IMR-90 (cell line): ENCODE results near the gene FGF2. TPM values are rescaled to one million over a fixed set of nuclear protein-coding genes. Genes with fewer than 3 reads are reported as not detected.

Experiments
- ATAC-seq: fragments of 200-7000 bp; cut with Tn5 transposase; 2 replicates; pipeline ENCODE4 v1.9.1; 2020; ENCODE audit warnings: low read depth, mild to moderate bottlenecking, moderate library complexity
- BruUV-seq: library from RNA; stranded (reverse); fragments of 400-500 nt; replicated peaks from 2 replicates; lab custom pipeline; 2021; lab: Mats Ljungman, UMichigan
- CTCF ChIA-PET: fragments of 300-600 bp; formaldehyde crosslinking; extraction: SDS; loops from one replicate; lab custom pipeline; 2021; ENCODE audit warnings: antibody characterized with exemption; lab: Yijun Ruan, JAX
- POLR2A ChIA-PET: fragments of 300-600 bp; sonication (Branson Sonifier 250); formaldehyde crosslinking; loops from one replicate; lab custom pipeline; 2022; ENCODE audit warnings: antibody characterized with exemption; ENCODE audit not compliant: unreplicated experiment; lab: Charles Lee
- DNase-seq: peaks from one replicate; pipeline ENCODE4 v3.0.0; 2013
- H2AFZ ChIP-seq: replicated peaks from 2 replicates; pipeline ENCODE3; 2013; ENCODE audit warnings: low read length, mild to moderate bottlenecking; ENCODE audit not compliant: poor library complexity
- H2AK5ac ChIP-seq: 2 replicates; pipeline ENCODE4 v1.6.1; 2013; ENCODE audit warnings: low read depth, low read length, inconsistent platforms
- H2AK9ac ChIP-seq: replicated peaks from 2 replicates; pipeline ENCODE3; 2013; ENCODE audit warnings: mild to moderate bottlenecking, low read depth, low read length, moderate library complexity; ENCODE audit not compliant: poor library complexity
- H2BK120ac ChIP-seq: 2 replicates; pipeline ENCODE4 v1.6.1; 2013; ENCODE audit warnings: low read depth, low read length, inconsistent platforms
- H2BK15ac ChIP-seq: 3 replicates; pipeline ENCODE4 v1.6.1; 2013; ENCODE audit warnings: low read depth, low read length, inconsistent platforms
- H2BK20ac ChIP-seq: 2 replicates; pipeline ENCODE4 v1.6.1; 2013; ENCODE audit warnings: low read depth, mild to moderate bottlenecking, inconsistent platforms, low read length, moderate library complexity
- H2BK5ac ChIP-seq: 2 replicates; pipeline ENCODE4 v1.6.1; 2013; ENCODE audit warnings: mild to moderate bottlenecking, low read depth, low read length, inconsistent platforms; ENCODE audit not compliant: poor library complexity, severe bottlenecking
- H3K14ac ChIP-seq: replicated peaks from 2 replicates; pipeline ENCODE4 v1.6.1; 2013; ENCODE audit warnings: low read depth, low read length, inconsistent platforms
- H3K18ac ChIP-seq: 2 replicates; pipeline ENCODE4 v1.6.1; 2013; ENCODE audit warnings: low read depth, low read length, control low read depth
- H3K23ac ChIP-seq: 2 replicates; pipeline ENCODE4 v1.6.1; 2013; ENCODE audit warnings: low read depth, low read length, inconsistent platforms
- H3K27ac ChIP-seq: 2 replicates; pipeline ENCODE4 v1.5.1; 2013; ENCODE audit warnings: mild to moderate bottlenecking, control low read depth, low read length; ENCODE audit not compliant: insufficient read depth
- H3K27me3 ChIP-seq: 2 replicates; pipeline ENCODE4 v1.6.1; 2013; ENCODE audit warnings: low read length; ENCODE audit not compliant: control insufficient read depth, insufficient read depth
- H3K36me3 ChIP-seq: 2 replicates; pipeline ENCODE4 v1.6.1; 2013; ENCODE audit warnings: low read length, mixed read lengths; ENCODE audit not compliant: control insufficient read depth, insufficient read depth
- H3K4ac ChIP-seq: 2 replicates; pipeline ENCODE4 v1.6.1; 2013; ENCODE audit warnings: low read depth, low read length, inconsistent platforms
- H3K4me1 ChIP-seq: 2 replicates; pipeline ENCODE4 v1.6.1; 2013; ENCODE audit warnings: low read length, mixed read lengths; ENCODE audit not compliant: control insufficient read depth, insufficient read depth
- H3K4me2 ChIP-seq: 2 replicates; pipeline ENCODE4 v1.6.1; 2013; ENCODE audit warnings: low read depth, mild to moderate bottlenecking, control low read depth, low read length, moderate library complexity
- H3K4me3 ChIP-seq: 2 replicates; pipeline ENCODE4 v1.5.1; 2013; ENCODE audit warnings: low read depth, mild to moderate bottlenecking, control low read depth, low read length, moderate library complexity; ENCODE audit not compliant: insufficient read depth
- H3K56ac ChIP-seq: 2 replicates; pipeline ENCODE4 v1.6.1; 2013; ENCODE audit warnings: low read length, inconsistent platforms; ENCODE audit not compliant: insufficient read depth; ENCODE audit errors: extremely low read depth
- H3K79me1 ChIP-seq, 2 experiments: 2 replicates each; pipeline ENCODE4 v1.6.1; 2013; ENCODE audit warnings: low read length in 2 of 2, inconsistent platforms in 1 of 2, low read depth in 1 of 2
- H3K9ac ChIP-seq: 2 replicates; pipeline ENCODE4 v1.6.1; 2013; ENCODE audit warnings: low read depth, low read length, control low read depth
- H3K9me1 ChIP-seq: 2 replicates; pipeline ENCODE4 v1.6.1; 2013; ENCODE audit warnings: low read length, inconsistent platforms; ENCODE audit not compliant: insufficient read depth
- H3K9me3 ChIP-seq: 2 replicates; pipeline ENCODE4 v1.6.1; 2013; ENCODE audit warnings: low read length; ENCODE audit not compliant: control insufficient read depth, insufficient read depth
- H4K20me1 ChIP-seq: 2 replicates; pipeline ENCODE4 v1.6.1; 2013; ENCODE audit warnings: low read length, inconsistent platforms; ENCODE audit not compliant: insufficient read depth
- H4K5ac ChIP-seq: 2 replicates; pipeline ENCODE4 v1.6.1; 2013; ENCODE audit warnings: mild to moderate bottlenecking, low read depth, low read length, control low read depth
- H4K8ac ChIP-seq, 2 experiments: 2 replicates each; pipeline ENCODE4 v1.6.1; 2013; ENCODE audit warnings: low read depth in 2 of 2, low read length in 2 of 2, control low read depth in 1 of 2, inconsistent platforms in 1 of 2
- H4K91ac ChIP-seq: 2 replicates; pipeline ENCODE4 v1.6.1; 2013; ENCODE audit warnings: low read depth, low read length, inconsistent platforms; ENCODE audit not compliant: insufficient read depth
- BHLHE40 ChIP-seq: fragments of 150-350 bp; IDR thresholded peaks from 2 replicates; pipeline ENCODE4 v1.6.1; 2016; ENCODE audit warnings: mild to moderate bottlenecking, low read depth, low read length
- CEBPB ChIP-seq: IDR thresholded peaks from 2 replicates; pipeline ENCODE4 v1.6.1; 2012; ENCODE audit warnings: low read depth, low read length, improper control_type of control experiment
- CHD1 ChIP-seq: IDR thresholded peaks from 2 replicates; pipeline ENCODE4 v1.6.1; 2012; ENCODE audit warnings: low read depth, low read length, improper control_type of control experiment
- FOS ChIP-seq: fragments of 150-350 bp; IDR thresholded peaks from 2 replicates; pipeline ENCODE4 v1.6.1; 2016; ENCODE audit warnings: low read depth, low read length
- MAFK ChIP-seq: IDR thresholded peaks from 2 replicates; pipeline ENCODE4 v1.6.1; 2012; ENCODE audit warnings: low read depth, low read length, improper control_type of control experiment
- MXI1 ChIP-seq: IDR thresholded peaks from 2 replicates; pipeline ENCODE4 v1.6.1; 2012; ENCODE audit warnings: low read depth, mild to moderate bottlenecking, low read length, moderate library complexity, borderline replicate concordance
- NFE2L2 ChIP-seq: fragments of 150-350 bp; IDR thresholded peaks from 2 replicates; pipeline ENCODE4 v1.6.1; 2016; ENCODE audit warnings: low read depth, mild to moderate bottlenecking, low read length
- RAD21 ChIP-seq: IDR thresholded peaks from 2 replicates; pipeline ENCODE4 v1.6.1; 2012; ENCODE audit warnings: low read length, improper control_type of control experiment
- RCOR1 ChIP-seq: IDR thresholded peaks from 2 replicates; pipeline ENCODE4 v1.6.1; 2012; ENCODE audit warnings: mild to moderate bottlenecking, low read length, improper control_type of control experiment; ENCODE audit not compliant: insufficient replicate concordance
- RFX5 ChIP-seq: IDR thresholded peaks from 2 replicates; pipeline ENCODE4 v1.8.0; 2012; ENCODE audit warnings: low read depth, mild to moderate bottlenecking, low read length, moderate library complexity
- SMC3 ChIP-seq: fragments of 150-350 bp; IDR thresholded peaks from 2 replicates; pipeline ENCODE4 v1.6.1; 2016; ENCODE audit warnings: low read depth, mild to moderate bottlenecking, antibody characterized with exemption, low read length, moderate library complexity
- WGBS, 2 experiments: methylation state at CpG; one replicate each; pipeline versions ENCODE4 v1.1.5 to v1.1.7; 2013; ENCODE audit warnings: missing lambda C conversion rate in 2 of 2; ENCODE audit not compliant: insufficient read length in 1 of 2; ENCODE audit errors: extremely low coverage in 2 of 2; 5-methylcytosine and 5-hydroxymethylcytosine counted together
- dilution Hi-C: fragments of 300-500 bp; cut with HindIII; formaldehyde crosslinking; loops from one replicate; pipeline ENCODE4 v1.14.3; 2018; ENCODE audit warnings: low sequenced_read_pairs; ENCODE audit not compliant: unreplicated experiment
- in situ Hi-C: fragments of 300-500 bp; cut with MboI; formaldehyde crosslinking; loops from 3 replicates; pipeline ENCODE4 v1.14.3; 2019; ENCODE audit warnings: low sequenced_read_pairs, inconsistent platforms, mixed read lengths
- intact Hi-C: fragments of 100-400 bp; cut with micrococcal nuclease; formaldehyde crosslinking; loops from 2 replicates; pipeline ENCODE4 v1.10.0; 2022
- polyA plus RNA-seq, 3 experiments: library from polyadenylated mRNA; depleted of rRNA; stranded (reverse); fragments of >200 nt; gene quantifications; 2 replicates each; pipeline ENCODE4 v1.2.3, GENCODE V29; 2012; ENCODE audit warnings: low replicate concordance in 1 of 3
- total RNA-seq: library from RNA; depleted of rRNA; stranded (reverse); fragments of >200 nt; gene quantifications from 2 replicates; pipeline ENCODE4 v1.2.3, GENCODE V29; 2012
- TF ChIP-seq, protein P1 (sequence below): fragments of 150-350 bp; IDR thresholded peaks from 2 replicates; pipeline ENCODE4 v1.6.1; 2016; ENCODE audit warnings: low read depth, mild to moderate bottlenecking, low read length, moderate library complexity, borderline replicate concordance
- TF ChIP-seq, protein P2 (sequence below): conservative IDR thresholded peaks from 2 replicates; pipeline ENCODE4 v1.5.1; 2012; ENCODE audit warnings: mild to moderate bottlenecking, low read depth, low read length, improper control_type of control experiment

FGF2 gene
- total and polyA plus RNA-seq, 2 of the 4 experiments (the other 2 are of a cell fraction), result 12.9 to 27.1 TPM

GRCh38 chr4:122788935-122789334, 37.7 kb upstream of the FGF2 start:
- H3K9me3 ChIP-seq, result no peaks in the 10 kb centered on the region
- no peak overlapping the region for H2BK120ac ChIP-seq
- H3K18ac ChIP-seq, result no peak overlapping the region
- H3K36me3 ChIP-seq, result no peaks in the 10 kb centered on the region
- in situ Hi-C loops (no loop called here), dilution Hi-C loops (no loop called here), intact Hi-C loops (no loop called here)
- H4K5ac ChIP-seq, result no peak overlapping the region
- no CpG with 5 or more reads among the region's 4 CpGs for WGBS, 2 experiments
- no peak overlapping the region for H3K27ac ChIP-seq
- H3K27me3 ChIP-seq, result no peaks in the 10 kb centered on the region
- H3K56ac ChIP-seq, result no peak overlapping the region
- H3K4ac ChIP-seq, result no peak overlapping the region
- H3K23ac ChIP-seq, result no peak overlapping the region
- no peaks in the 10 kb centered on the region for H3K9me1 ChIP-seq
- no peak overlapping the region for H3K14ac ChIP-seq
- no peak for TF ChIP-seq MXI1
- TF ChIP-seq MAFK, result no peak
- TF ChIP-seq CEBPB, result no peak
- no peak for TF ChIP-seq RFX5
- no peak for TF ChIP-seq RCOR1
- TF ChIP-seq BHLHE40, result no peak
- TF ChIP-seq NFE2L2, result no peak
- no peak for TF ChIP-seq SMC3
- no peak for TF ChIP-seq FOS
- TF ChIP-seq RAD21, result no peak
- TF ChIP-seq, protein P1, sequence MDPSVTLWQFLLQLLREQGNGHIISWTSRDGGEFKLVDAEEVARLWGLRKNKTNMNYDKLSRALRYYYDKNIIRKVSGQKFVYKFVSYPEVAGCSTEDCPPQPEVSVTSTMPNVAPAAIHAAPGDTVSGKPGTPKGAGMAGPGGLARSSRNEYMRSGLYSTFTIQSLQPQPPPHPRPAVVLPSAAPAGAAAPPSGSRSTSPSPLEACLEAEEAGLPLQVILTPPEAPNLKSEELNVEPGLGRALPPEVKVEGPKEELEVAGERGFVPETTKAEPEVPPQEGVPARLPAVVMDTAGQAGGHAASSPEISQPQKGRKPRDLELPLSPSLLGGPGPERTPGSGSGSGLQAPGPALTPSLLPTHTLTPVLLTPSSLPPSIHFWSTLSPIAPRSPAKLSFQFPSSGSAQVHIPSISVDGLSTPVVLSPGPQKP, result no peak
- no peak for TF ChIP-seq CHD1
- TF ChIP-seq, protein P2, sequence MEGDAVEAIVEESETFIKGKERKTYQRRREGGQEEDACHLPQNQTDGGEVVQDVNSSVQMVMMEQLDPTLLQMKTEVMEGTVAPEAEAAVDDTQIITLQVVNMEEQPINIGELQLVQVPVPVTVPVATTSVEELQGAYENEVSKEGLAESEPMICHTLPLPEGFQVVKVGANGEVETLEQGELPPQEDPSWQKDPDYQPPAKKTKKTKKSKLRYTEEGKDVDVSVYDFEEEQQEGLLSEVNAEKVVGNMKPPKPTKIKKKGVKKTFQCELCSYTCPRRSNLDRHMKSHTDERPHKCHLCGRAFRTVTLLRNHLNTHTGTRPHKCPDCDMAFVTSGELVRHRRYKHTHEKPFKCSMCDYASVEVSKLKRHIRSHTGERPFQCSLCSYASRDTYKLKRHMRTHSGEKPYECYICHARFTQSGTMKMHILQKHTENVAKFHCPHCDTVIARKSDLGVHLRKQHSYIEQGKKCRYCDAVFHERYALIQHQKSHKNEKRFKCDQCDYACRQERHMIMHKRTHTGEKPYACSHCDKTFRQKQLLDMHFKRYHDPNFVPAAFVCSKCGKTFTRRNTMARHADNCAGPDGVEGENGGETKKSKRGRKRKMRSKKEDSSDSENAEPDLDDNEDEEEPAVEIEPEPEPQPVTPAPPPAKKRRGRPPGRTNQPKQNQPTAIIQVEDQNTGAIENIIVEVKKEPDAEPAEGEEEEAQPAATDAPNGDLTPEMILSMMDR, result no peak
- CTCF ChIA-PET, result interaction anchor here (1.0 kb wide), 1 partner anchor 12 kb away, joined by 3 read pairs; no protein-coding TSS in a partner anchor
- H2AK5ac ChIP-seq, result no peak overlapping the region
- DNase-seq (no peak), ATAC-seq (no peak)
- H3K4me3 ChIP-seq, result no peak overlapping the region
- peaks cover 2% of the 10 kb centered on the region for H3K4me1 ChIP-seq
- no peak overlapping the region for H3K4me2 ChIP-seq
- H4K8ac ChIP-seq, result no peak overlapping the region
- no peaks in the 10 kb centered on the region for H4K20me1 ChIP-seq
- H2AK9ac ChIP-seq, result no peak overlapping the region
- no peak overlapping the region for H3K9ac ChIP-seq
- H2BK20ac ChIP-seq, result no peak overlapping the region
- POLR2A ChIA-PET, result no interaction called here
- H4K91ac ChIP-seq, result no peak overlapping the region
- no peak overlapping the region for H2BK5ac ChIP-seq
- no peak overlapping the region for H2BK15ac ChIP-seq
- no TSS peak for BruUV-seq
- no peak overlapping the region for H2AFZ ChIP-seq
- H3K79me1 ChIP-seq, result no peaks in the 10 kb centered on the region
